IMR-90 (cell line): ENCODE results near the gene CDH23.

Source experiments
- CEBPB ChIP-seq: IDR thresholded peaks from 2 replicates; pipeline ENCODE4 v1.6.1; 2012; ENCODE audit warnings: low read depth, low read length, improper control_type of control experiment
- CHD1 ChIP-seq: IDR thresholded peaks from 2 replicates; pipeline ENCODE4 v1.6.1; 2012; ENCODE audit warnings: low read depth, low read length, improper control_type of control experiment
- FOS ChIP-seq: fragments of 150-350 bp; IDR thresholded peaks from 2 replicates; pipeline ENCODE4 v1.6.1; 2016; ENCODE audit warnings: low read depth, low read length
- MAFK ChIP-seq: IDR thresholded peaks from 2 replicates; pipeline ENCODE4 v1.6.1; 2012; ENCODE audit warnings: low read depth, low read length, improper control_type of control experiment
- MAZ ChIP-seq: IDR thresholded peaks from 2 replicates; pipeline ENCODE4 v1.6.1; 2012; ENCODE audit warnings: low read depth, mild to moderate bottlenecking, low read length, improper control_type of control experiment, moderate library complexity, borderline replicate concordance
- MXI1 ChIP-seq: IDR thresholded peaks from 2 replicates; pipeline ENCODE4 v1.6.1; 2012; ENCODE audit warnings: low read depth, mild to moderate bottlenecking, low read length, moderate library complexity, borderline replicate concordance
- POLR2A ChIP-seq: IDR thresholded peaks from 2 replicates; pipeline ENCODE4 v1.6.1; 2012; ENCODE audit warnings: mild to moderate bottlenecking, low read depth, low read length
- RAD21 ChIP-seq: IDR thresholded peaks from 2 replicates; pipeline ENCODE4 v1.6.1; 2012; ENCODE audit warnings: low read length, improper control_type of control experiment
- RCOR1 ChIP-seq: IDR thresholded peaks from 2 replicates; pipeline ENCODE4 v1.6.1; 2012; ENCODE audit warnings: mild to moderate bottlenecking, low read length, improper control_type of control experiment; ENCODE audit not compliant: insufficient replicate concordance
- RFX5 ChIP-seq: IDR thresholded peaks from 2 replicates; pipeline ENCODE4 v1.8.0; 2012; ENCODE audit warnings: low read depth, mild to moderate bottlenecking, low read length, moderate library complexity
- SMC3 ChIP-seq: fragments of 150-350 bp; IDR thresholded peaks from 2 replicates; pipeline ENCODE4 v1.6.1; 2016; ENCODE audit warnings: low read depth, mild to moderate bottlenecking, antibody characterized with exemption, low read length, moderate library complexity
- TF ChIP-seq, protein P1 (sequence below): conservative IDR thresholded peaks from 2 replicates; pipeline ENCODE4 v1.5.1; 2012; ENCODE audit warnings: mild to moderate bottlenecking, low read depth, low read length, improper control_type of control experiment
- TF ChIP-seq, protein P2 (sequence below): fragments of 150-350 bp; IDR thresholded peaks from 2 replicates; pipeline ENCODE4 v1.6.1; 2017; ENCODE audit warnings: mild to moderate bottlenecking, antibody characterized with exemption, low read length, low read depth
- TF ChIP-seq, protein P3 (sequence below): fragments of 150-350 bp; IDR thresholded peaks from 2 replicates; pipeline ENCODE4 v1.6.1; 2016; ENCODE audit warnings: low read depth, mild to moderate bottlenecking, low read length, moderate library complexity, borderline replicate concordance

DNA sequence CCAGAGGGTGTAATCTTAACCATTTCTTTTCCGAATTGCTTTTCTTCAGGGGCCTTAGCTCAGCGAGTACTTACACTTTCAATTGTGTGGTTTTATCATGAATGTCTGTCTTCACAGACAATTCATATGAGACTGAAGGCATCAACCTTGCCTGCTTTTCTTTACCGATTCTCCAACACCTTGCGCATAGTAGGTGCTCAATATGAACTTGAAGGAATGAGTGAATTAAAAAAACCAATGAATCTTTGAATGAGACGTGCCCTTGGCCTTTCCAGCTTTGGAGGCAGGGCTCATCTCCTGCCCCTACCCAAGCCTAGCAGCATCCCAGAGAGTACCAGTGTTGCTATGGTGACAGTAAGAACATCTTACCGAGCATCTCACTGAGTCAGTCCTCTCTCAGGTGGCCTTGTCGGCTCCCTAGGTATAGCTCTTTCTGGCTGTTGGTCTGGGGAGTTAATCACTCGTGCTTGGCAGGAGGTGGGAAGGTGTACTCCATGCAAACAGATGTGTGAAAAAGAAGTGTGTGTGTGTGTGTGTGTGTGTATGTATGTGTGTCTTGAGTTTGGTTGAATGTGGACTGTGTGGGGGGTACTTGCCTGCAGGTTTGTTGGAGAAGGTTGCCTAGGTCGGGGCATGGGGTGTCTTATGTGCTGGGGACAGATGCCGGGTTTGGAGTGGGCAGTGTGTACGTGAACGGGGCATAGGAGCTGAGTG lies 215.1 kb downstream of the CDH23 start:
- TF ChIP-seq, protein P1, sequence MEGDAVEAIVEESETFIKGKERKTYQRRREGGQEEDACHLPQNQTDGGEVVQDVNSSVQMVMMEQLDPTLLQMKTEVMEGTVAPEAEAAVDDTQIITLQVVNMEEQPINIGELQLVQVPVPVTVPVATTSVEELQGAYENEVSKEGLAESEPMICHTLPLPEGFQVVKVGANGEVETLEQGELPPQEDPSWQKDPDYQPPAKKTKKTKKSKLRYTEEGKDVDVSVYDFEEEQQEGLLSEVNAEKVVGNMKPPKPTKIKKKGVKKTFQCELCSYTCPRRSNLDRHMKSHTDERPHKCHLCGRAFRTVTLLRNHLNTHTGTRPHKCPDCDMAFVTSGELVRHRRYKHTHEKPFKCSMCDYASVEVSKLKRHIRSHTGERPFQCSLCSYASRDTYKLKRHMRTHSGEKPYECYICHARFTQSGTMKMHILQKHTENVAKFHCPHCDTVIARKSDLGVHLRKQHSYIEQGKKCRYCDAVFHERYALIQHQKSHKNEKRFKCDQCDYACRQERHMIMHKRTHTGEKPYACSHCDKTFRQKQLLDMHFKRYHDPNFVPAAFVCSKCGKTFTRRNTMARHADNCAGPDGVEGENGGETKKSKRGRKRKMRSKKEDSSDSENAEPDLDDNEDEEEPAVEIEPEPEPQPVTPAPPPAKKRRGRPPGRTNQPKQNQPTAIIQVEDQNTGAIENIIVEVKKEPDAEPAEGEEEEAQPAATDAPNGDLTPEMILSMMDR = no peak
- TF ChIP-seq SMC3 (no peak), CHD1 (no peak), RFX5 (no peak), CEBPB (no peak), RCOR1 (no peak), RAD21 (no peak), POLR2A (no peak), MXI1 (no peak), FOS (no peak), MAZ (no peak), MAFK (no peak)
- TF ChIP-seq, protein P2, sequence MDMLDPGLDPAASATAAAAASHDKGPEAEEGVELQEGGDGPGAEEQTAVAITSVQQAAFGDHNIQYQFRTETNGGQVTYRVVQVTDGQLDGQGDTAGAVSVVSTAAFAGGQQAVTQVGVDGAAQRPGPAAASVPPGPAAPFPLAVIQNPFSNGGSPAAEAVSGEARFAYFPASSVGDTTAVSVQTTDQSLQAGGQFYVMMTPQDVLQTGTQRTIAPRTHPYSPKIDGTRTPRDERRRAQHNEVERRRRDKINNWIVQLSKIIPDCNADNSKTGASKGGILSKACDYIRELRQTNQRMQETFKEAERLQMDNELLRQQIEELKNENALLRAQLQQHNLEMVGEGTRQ = no peak
- TF ChIP-seq, protein P3, sequence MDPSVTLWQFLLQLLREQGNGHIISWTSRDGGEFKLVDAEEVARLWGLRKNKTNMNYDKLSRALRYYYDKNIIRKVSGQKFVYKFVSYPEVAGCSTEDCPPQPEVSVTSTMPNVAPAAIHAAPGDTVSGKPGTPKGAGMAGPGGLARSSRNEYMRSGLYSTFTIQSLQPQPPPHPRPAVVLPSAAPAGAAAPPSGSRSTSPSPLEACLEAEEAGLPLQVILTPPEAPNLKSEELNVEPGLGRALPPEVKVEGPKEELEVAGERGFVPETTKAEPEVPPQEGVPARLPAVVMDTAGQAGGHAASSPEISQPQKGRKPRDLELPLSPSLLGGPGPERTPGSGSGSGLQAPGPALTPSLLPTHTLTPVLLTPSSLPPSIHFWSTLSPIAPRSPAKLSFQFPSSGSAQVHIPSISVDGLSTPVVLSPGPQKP = no peak
